T-helper 1 cell (primary cell): ENCODE data around the gene SCN2A.
"Not testable (repeated sequence)": the region's sequence is repeated elsewhere in the genome, so short reads cannot be mapped to it uniquely, and the experiment has no call there.

Source experiments
- DNase-seq, 5 donors: peaks; one replicate each; pipeline ENCODE4 v3.0.0-alpha.2; 2012 to 2020

The SCN2A gene

DNA sequence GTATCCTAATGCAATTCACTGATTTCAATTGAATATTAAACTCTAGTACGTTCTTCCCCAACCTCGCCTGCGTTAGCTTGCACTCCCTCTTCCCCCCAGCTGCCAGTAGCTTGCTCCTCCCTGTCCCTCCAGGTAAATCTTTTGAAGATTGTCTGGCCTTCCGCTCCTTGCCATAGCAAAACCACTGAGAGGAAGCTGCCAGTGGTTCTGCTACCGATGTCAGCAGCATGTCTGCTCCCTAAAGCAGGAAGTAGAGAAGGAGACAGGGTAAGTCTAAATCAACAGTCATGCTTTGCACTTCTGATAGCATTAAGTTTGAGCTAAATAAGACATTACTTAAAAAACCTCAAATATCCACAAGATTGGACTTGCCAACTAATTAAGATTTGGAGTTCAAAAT, 89.1 kb downstream of the SCN2A start:
- peak in 1 of 5 donors; percentile 8 for DNase-seq

DNA sequence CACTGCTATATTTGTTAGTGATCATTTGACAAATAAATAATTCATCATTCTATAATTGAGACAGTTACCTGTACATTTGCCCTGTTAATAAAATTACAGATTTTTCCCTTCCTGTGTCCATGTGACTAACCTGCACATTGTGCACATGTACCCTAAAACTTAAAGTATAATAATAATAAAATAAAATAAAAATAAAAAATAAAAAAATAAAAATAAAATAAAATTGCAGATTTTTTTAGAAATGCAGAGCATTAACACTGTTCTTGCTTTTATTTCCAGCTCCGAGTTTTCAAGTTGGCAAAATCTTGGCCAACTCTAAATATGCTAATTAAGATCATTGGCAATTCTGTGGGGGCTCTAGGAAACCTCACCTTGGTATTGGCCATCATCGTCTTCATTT, 105.1 kb downstream of the SCN2A start:
- DNase-seq: not testable (repeated sequence)

DNA sequence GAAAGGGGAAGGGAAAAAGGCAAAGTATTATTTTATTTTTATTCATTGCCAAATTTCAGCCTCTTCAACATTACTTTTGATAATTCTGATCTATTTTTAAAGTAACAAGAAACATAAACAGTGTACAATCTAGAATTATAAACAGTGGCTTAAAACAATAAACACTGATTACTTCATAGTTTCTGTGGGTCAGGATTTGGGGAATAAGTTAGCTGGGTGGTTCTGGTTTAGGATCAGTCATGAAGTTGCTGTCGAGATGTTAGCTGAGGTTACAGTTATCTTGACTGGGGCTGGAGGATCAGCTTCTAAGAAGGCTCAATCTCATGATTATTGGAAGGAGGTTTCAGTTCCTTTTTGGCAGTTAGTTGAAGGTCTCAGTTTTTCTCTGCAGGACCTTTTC, 109.2 kb downstream of the SCN2A start:
- no peak for DNase-seq

DNA sequence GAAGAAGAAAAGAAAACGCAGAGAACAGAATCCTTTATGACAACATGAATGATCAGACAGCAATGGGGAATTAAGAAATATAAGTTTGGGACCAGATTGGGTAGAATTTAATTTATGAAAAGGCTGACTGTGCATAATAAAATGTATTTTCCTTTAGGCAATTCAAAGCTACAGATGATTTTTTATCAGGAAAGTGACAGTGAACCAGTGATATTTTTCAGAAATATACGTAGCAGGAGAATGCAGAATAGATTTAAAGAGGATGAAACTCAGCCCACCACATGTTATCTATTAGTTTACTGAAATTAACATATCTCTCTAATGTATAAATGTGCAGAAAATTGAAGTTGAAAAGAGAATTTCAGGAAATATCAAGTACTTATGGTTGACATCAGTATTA, 110.0 kb downstream of the SCN2A start:
- DNase-seq: no peak

DNA sequence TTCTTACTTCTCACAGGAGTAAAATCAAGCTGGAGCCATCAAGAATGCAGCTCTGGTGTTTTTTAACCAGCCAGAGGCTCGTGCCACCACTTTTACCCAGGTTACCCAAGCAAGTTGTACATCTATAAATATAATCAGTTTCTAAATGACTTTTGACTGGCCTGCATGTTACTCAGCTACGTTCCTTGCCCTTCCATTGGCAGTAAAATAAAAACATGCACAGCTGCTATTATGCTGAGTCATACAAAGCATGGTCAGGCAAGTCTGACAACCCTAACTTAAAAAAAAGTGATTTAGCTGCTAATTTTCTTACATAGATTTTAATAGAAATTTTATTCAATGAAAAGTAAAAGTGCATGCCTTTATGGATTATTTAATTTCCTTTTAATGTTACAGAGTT, 118.5 kb downstream of the SCN2A start:
- no peak for DNase-seq

DNA sequence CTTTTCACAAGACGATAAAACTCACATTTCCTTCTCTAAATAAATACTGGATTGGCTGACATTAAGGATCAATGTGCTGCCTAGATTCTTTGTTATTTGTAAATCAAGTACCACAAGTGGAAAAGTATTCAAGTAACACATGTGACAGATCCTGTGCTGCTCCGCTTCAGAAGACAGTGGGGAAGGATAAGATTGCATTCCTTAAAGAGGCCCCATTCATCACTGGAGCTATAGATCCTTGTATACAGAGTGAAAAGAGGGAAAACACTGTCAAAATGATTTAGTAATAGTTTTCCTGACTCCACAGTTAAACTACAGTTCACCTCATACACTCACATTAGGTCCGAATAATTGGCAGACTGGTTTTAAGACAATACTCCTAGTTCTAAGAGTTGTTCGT, 122.3 kb downstream of the SCN2A start:
- no peak for DNase-seq

DNA sequence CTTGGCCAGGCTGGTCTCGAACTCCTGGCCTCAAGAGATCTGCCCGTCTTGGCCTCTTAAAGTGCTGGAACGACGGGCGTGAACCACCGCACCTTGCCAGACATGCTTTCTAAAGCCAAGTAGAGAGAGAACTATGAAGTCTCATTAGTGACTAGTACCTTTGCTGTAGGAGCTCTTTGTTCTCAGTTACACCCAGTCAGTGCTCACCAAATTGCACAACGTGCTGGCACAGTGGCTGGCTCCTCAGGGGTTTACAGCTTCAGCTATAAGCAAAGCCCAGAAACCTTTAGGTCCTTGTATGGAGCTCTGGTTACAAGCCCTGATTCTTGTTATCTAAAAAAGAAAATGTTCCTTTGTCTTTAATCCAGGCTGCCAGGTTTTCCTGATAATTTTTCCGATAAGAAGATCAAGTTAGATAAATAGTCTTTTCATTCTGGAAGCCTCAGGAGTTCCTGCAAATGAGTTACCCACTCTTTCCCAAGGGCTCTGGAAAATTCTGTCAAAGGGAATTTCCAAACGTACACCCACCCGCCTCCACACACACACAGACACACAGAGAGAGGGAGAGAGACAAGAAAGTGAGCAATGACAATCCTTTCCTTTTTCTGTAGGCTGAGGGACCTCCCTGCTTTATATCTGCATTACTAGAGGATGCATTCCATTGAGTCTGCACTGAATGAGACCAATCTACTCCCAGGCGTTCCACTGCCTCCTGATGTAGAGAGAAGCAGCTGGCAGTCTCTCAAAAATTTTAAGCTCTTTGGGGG, 130.1 kb downstream of the SCN2A start:
- no peak for DNase-seq

DNA sequence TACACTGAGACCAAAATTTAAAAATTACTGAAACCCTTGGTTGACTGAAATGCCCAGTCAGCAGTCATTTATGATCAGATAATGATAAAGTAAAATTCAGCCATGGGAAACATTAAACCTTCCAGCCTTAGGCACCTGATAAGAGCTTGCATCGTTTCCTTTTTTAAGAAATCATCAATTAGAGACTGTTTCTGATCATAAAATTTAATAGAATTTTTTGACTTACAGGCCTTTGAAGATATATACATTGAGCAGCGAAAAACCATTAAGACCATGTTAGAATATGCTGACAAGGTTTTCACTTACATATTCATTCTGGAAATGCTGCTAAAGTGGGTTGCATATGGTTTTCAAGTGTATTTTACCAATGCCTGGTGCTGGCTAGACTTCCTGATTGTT, 130.7 kb downstream of the SCN2A start:
- no peak for DNase-seq

DNA sequence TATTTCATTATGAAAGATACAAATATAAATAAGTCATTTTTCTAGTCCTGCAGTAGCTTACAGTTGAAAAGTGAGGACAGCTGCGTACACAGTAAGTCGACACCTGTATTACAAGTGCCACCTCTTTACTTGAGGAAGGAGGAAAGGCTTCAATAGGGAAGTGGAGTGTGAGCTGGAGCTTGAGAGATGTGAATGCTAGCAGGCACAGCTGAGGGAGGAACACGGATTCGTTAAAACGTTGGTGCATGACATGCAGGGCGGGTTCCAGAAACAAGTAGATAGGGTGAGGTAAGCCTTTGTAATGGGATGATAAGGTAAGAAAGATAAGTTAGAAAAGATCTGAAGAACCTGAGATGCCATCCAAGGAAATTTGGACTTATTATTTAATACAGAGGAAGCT, 132.1 kb downstream of the SCN2A start:
- no peak for DNase-seq

DNA sequence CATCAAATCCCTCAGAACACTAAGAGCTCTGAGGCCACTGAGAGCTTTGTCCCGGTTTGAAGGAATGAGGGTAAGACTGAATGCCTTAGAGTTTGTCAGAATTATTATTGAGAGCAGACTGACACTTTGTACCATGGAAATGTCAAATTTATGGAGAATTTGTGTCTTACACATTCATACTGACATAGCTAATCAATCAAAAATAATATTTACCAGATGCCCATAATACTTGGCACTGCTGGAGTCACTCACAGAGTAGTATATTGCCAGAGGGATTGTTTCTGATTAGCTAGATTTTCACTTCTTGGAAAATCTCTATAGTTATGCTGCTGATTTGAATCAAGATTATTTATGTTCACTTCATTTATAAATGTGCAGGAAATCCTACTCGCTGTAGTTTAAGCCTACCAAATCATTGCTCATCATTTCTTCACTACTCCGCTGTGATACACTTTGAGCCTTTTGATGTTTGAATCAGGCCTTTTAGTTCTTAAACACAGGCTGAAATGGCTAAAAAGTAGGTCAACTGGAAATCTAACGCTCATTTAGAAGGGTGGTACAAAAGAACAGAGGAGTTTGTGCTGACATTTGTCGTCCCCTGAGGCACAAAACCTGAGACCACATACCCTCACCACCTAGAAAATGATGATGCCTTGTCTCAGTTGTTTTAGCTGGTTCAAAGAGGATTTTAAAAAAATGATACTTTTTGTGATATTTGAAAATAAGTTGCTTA, 134.2 kb downstream of the SCN2A start:
- no peak for DNase-seq

DNA sequence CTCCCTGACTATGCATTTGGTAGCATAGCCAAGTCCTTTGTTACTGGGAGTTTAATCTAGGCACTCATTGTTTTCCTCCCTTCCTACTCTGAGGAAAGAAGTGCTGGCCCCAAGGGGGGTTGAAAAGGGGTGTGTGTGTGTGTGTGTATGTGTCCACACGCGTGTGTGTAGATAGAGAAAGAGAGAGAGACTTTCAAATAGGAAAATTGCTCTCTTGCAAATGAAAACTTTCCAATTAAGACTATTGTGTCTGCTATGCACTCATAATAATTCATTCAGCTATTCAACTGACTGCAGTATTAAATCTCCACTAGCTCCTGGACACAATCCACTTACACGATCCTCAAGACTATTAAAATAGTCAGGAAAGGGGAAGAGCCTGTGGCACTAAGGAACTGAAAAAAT, 137.4 kb downstream of the SCN2A start:
- no peak for DNase-seq

DNA sequence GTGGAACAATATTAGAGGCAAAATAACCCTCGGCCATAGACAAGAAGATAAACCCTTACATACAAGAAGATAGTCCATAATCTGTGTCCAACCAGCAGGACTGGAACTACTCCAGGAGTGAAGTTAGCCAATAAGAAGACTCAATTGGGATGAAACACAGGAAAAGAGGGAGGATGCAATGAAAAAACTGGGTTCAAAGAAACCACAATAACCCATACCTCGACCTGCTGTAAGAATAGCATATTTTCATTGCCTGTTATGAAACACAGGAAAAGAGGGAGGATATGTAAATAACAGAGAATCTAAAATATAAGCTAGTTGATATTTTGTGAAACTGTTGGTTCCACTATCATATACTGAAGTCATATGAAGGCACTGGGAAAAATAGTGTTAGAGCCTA, 143.1 kb downstream of the SCN2A start:
- no peak for DNase-seq

DNA sequence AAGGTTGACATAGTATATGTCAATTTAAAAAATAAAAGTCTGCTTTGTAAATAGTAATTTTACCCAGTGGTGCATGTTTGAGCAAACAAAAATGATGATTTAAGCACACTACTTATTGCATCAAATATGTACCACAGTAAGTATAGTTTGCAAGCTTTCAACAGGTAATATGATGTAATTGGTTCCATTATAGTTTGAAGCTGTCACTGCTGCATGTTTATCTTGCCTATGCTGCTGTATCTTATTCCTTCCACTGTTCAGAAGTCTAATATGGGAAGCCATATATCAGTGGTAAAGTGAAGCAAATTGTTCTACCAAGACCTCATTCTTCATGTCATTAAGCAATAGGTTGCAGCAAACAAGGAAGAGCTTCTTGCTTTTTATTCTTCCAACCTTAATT, 151.7 kb downstream of the SCN2A start:
- no peak for DNase-seq

DNA sequence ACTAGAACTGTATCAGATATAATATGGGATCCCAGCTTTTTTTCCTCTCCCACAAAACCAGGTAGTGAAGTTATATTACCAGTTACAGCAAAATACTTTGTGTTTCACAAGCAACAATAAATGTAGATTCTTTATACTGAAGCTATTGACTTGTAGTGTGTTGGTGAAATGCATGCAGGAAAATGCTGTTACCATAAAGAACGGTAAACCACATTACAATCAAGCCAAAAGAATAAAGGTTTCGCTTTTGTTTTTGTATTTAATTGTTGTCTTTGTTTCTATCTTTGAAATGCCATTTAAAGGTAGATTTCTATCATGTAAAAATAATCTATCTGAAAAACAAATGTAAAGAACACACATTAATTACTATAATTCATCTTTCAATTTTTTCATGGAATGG, 152.6 kb downstream of the SCN2A start:
- DNase-seq: no peak

DNA sequence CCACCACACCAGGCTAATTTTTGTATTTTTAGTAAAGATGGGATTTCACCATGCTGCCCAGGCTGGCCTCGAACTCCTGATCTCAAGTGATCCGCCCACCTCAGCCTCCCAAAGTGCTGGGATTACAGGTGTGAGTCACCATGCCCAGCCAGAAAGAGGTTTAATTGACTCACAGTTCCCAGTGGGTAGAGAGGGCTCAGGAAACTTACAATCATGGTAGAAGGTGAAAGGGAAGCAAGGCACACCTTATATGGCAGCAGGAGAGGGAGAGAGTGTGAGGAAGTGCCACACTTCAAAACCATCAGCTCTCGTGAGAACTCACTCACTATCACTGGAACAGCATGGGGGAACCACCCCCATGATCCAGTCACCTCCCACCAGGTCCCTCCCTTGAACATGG, 159.4 kb downstream of the SCN2A start:
- DNase-seq: not testable (repeated sequence)

DNA sequence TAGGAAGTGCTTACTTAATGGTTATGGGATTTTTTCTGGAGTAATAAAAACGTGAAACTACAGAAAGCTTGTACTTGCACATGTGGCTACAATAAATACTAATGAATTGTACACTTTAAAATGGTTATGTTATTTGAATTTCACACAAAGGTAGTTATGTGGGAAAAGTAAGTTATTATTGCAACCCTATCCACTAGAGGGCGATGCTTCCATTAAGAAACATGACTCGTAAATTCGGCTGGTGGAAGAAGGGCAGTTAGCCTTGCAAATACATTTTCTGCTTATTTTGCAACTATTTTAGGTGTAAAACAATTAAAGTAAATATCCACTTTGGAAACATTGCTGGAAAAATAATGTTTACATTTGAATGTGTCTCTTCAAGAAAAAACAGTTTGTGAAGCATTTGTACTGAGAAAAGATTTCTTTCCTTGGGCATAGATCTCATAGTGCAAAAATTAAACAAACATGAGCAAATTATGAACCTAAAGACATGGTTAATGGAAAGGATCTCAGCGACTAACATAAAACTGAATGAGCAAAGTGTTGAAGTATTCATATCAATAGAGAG, 162.2 kb downstream of the SCN2A start:
- DNase-seq: peak in 1 of 5 donors; percentile 40

DNA sequence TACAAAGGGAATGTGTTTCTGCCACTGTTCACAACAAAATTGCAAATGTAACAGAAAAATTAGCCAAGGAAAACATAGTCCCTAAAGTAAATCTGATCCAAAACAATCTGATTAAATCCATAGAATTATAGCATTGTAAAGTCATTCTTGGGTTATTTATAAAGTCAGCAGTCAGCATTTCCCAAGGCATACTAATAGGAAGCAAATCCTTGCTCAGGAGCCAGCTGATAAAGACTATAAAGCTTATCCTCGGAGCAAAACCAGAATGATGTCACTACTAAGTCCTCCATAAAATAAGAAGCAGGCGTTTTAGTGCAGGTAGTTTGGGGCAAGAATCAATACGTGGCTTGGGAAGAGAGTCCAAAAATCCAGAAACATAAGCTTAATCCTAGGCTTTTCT, 162.9 kb downstream of the SCN2A start:
- DNase-seq: no peak

DNA sequence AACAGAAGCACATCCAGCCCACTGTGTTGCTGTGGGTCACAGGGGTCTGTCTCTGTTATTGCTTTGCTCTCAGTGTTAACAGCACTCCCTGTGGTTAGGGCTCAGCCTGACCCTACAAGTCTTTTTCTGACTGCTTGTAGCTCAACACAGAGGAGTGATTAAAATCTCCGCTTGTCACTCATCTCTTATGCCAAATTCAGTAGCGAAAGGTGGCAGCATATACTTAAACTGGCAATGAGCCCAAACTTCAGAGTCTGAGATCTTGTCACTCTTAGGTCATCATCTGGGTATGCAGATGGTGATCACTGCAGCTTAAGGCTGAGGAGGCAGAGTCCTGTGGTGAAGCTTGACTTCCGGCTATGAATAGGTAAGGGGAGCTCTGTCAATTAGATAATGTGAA, 167.0 kb downstream of the SCN2A start:
- DNase-seq: no peak

DNA sequence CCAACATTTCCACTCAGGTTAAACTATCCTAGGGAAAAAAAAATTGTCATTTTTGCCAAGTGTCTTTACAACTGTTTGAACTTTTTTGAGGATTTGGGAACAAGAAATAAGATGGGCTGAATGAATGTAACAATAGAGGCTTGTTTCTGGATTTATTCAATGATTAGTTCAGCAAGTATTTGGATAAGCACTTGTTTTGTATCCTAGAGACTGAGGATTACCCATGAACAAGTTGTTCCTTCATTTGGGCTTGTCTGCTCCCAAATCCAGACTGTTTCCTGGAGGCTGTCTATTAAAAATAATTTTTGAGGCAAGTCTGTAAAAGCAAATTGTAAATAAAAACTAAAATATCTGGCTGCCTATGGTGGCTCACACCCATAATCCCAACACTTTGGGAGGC, 168.3 kb downstream of the SCN2A start:
- DNase-seq: no peak

DNA sequence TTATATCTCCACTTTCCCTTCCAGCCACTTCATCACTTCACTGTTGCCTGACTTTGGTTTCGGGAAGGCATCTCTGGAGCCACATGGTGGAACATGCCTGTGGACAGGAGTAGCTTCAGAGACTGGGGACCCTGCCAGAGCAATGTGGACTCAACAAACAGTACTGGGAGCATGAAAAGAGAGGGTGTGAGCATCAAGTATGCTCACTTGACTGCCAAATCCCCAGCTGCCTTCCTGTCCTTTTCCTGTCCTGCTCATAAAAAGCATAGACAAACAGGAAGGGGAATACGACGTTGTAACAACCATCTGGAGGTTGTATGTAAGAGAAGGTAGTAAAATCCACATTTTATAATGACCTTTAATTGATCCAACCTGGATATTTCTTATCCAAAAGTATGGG, 169.0 kb downstream of the SCN2A start:
- no peak for DNase-seq

DNA sequence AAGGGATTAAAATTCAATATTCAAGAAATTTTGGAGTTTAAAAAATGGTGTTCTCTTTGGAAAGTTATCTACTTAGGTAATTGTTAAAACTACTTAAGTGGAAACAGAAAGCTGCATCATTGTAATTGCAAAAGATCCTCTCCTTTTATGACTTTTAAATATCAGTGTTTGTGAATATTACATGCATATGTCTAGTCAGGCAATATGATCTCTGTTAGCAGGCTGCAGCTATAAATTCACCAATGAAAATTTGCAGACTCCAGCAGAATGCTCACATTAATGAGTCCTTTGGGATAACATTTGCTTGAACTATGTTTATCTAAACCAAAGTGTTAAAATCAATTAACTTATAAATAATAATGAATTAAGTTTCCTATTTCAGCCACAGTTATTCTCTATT, 171.1 kb downstream of the SCN2A start:
- DNase-seq: no peak

DNA sequence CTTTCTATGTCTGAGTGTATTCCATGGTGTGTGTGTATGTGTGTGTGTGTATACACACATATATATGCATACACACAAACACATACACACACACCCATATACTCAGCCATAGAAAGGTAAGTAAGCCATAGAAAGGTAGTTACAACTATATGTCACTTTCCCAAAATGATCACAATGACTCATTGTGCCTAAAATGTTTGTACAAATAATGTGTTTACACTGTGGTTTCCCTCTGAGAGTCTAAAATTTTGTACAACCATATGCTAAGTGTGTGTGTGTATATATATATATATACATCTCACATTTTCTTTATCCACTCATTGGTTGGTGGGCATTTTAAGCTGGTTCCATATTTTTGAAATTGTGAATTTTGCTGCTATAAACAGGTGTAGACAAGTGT, 175.0 kb downstream of the SCN2A start:
- DNase-seq: no peak

DNA sequence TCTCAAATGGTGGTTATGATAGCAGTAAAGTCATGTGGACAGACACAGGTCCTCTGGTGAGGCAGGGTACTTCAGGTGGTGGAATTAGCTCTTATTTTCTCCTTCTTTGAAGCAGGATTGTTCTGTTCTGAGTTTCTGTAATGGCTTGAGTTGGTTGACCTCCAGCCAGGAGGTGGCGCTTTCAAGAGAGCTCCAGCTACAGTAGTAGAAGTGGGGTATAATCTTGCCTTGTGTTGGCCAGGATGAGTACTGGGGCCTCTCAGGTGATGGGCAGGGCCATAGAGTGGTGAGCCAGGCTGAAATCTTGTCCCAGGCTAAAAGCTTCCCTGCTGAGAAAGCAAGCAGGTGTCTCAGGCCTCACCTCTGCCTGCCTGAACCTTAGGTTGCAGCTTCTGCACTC, 177.8 kb downstream of the SCN2A start:
- DNase-seq: no peak

DNA sequence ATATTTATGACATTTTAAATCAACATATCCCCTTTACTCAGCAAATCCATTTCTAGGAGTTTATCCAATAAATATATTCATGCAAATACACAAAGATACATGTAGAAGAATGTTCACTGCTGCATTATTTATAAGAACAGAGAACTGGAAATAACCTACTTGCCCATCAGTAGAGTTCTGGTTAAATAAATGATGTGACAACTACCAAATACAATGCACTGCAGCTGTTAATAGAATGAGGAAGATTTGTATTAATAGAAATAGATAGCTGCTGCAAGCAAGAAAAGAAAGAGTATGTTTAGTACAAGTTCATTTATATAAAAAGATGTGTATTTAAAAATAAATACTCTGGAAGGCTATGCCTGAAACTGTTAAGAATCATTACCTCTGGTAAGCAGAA, 181.0 kb downstream of the SCN2A start:
- no peak for DNase-seq
